HCT116 (cell line): ENCODE results near the gene NOL4L.

Source experiments
- ATF3 ChIP-seq: IDR thresholded peaks from 2 replicates; pipeline ENCODE4 v1.6.1; 2012
- CBX3 ChIP-seq: IDR thresholded peaks from 2 replicates; pipeline ENCODE4 v1.6.1; 2012; ENCODE audit warnings: low read depth
- CEBPB ChIP-seq: IDR thresholded peaks from 2 replicates; pipeline ENCODE4 v1.6.1; 2012; ENCODE audit warnings: low read depth
- CTCF ChIP-seq, 3 experiments: fragments of 200-600 bp in 1 of 3; sonication (generic) in 1 of 3; IDR thresholded peaks in 2 of 3; conservative IDR thresholded peaks in 1 of 3; 2 replicates each; pipeline ENCODE4 v1.5.1; 2012 to 2017; ENCODE audit warnings: low read depth in 2 of 3, low read length in 2 of 3, antibody characterized with exemption in 1 of 3, borderline replicate concordance in 1 of 3, control low read depth in 1 of 3, mild to moderate bottlenecking in 1 of 3, mixed read lengths in 1 of 3, mixed run types in 1 of 3, moderate library complexity in 1 of 3; ENCODE audit not compliant: insufficient read depth in 1 of 3
- EGR1 ChIP-seq: IDR thresholded peaks from 2 replicates; pipeline ENCODE4 v1.6.1; 2012; ENCODE audit warnings: low read depth
- EZH2 ChIP-seq: fragments of 200-600 bp; sonication (generic); IDR thresholded peaks from 2 replicates; pipeline ENCODE4 v1.6.1; 2017; ENCODE audit warnings: antibody characterized with exemption, mixed run types
- JUND ChIP-seq: IDR thresholded peaks from 2 replicates; pipeline ENCODE4 v1.6.1; 2012
- SIN3A ChIP-seq: IDR thresholded peaks from 2 replicates; pipeline ENCODE4 v1.6.1; 2012; ENCODE audit warnings: low read depth
- ZNF274 ChIP-seq: fragments of 200-500 bp; sonication (Bioruptor generic); IDR thresholded peaks from 2 replicates; pipeline ENCODE4 v1.6.1; 2014; ENCODE audit warnings: mild to moderate bottlenecking, low read depth, low read length, inconsistent platforms
- TF ChIP-seq, protein P1 (sequence below): IDR thresholded peaks from 2 replicates; pipeline ENCODE4 v1.6.1; 2011; ENCODE audit warnings: mild to moderate bottlenecking, low read length, moderate library complexity; ENCODE audit not compliant: insufficient replicate concordance; ENCODE audit errors: extremely low read depth

DNA sequence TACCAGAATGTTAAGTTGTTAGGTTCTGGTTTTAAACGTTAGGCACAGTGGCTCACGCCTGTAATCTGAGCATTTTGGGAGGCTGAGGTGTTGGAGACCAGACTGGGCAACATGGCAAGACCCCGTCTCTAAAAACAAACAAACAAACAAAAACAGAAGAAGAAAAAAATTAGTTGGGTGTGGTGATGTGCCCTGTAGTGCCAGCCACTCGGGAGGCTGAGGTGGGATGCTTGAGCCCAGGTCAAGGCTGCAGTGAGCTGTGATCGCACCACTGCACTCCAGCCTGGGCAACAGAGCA, 19.4 kb downstream of the NOL4L start:
- TF ChIP-seq EZH2 (no peak), CTCF (IDR thresholded peaks at IDR 0.05 in 2 of 3, conservative IDR thresholded peaks at IDR 0.05 in 1 of 3; ENCODE audit: borderline replicate concordance in 1 of 3, insufficient read depth in 1 of 3, low read depth in 2 of 3, low read length in 2 of 3) (no peak), SIN3A (no peak), ZNF274 (no peak), ATF3 (no peak), CEBPB (no peak), CBX3 (no peak), JUND (no peak), EGR1 (no peak)
- TF ChIP-seq, protein P1, sequence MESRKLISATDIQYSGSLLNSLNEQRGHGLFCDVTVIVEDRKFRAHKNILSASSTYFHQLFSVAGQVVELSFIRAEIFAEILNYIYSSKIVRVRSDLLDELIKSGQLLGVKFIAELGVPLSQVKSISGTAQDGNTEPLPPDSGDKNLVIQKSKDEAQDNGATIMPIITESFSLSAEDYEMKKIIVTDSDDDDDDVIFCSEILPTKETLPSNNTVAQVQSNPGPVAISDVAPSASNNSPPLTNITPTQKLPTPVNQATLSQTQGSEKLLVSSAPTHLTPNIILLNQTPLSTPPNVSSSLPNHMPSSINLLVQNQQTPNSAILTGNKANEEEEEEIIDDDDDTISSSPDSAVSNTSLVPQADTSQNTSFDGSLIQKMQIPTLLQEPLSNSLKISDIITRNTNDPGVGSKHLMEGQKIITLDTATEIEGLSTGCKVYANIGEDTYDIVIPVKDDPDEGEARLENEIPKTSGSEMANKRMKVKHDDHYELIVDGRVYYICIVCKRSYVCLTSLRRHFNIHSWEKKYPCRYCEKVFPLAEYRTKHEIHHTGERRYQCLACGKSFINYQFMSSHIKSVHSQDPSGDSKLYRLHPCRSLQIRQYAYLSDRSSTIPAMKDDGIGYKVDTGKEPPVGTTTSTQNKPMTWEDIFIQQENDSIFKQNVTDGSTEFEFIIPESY, result no peak
